ENCODE results near the gene UBXN7.
"Not testable (repeated sequence)": the region's sequence is repeated elsewhere in the genome, so short reads cannot be mapped to it uniquely, and the experiment has no call there.

The UBXN7 gene

GRCh38 chr3:196414469-196414868, 17.8 kb downstream of the UBXN7 start:
- no peak for DNase-seq

- no peak for DNase-seq
These were observed 19.5 kb downstream of the UBXN7 start for GRCh38 chr3:196412704-196413103.

- no peak for DNase-seq
These were observed 22.8 kb downstream of the UBXN7 start for GRCh38 chr3:196409409-196409808.

GRCh38 chr3:196408565-196409300, 23.5 kb downstream of the UBXN7 start:
- DNase-seq: no peak

GRCh38 chr3:196406811-196407470, 25.3 kb downstream of the UBXN7 start:
- DNase-seq: no peak

GRCh38 chr3:196400331-196400730, 31.9 kb downstream of the UBXN7 start:
- no peak for DNase-seq

- no peak for DNase-seq
These were observed 32.7 kb downstream of the UBXN7 start for GRCh38 chr3:196399485-196399945.

- DNase-seq: no peak
These were observed 33.4 kb downstream of the UBXN7 start for GRCh38 chr3:196398782-196399181.

GRCh38 chr3:196397941-196398340, 34.3 kb downstream of the UBXN7 start:
- no peak for DNase-seq

- no peak for DNase-seq
These were observed 42.1 kb downstream of the UBXN7 start for GRCh38 chr3:196390116-196390515.

GRCh38 chr3:196388956-196389355, 43.3 kb downstream of the UBXN7 start:
- no peak for DNase-seq

GRCh38 chr3:196387941-196388340, 44.3 kb downstream of the UBXN7 start:
- DNase-seq: not testable (repeated sequence)

- not testable (repeated sequence) for DNase-seq
These were observed 45.4 kb downstream of the UBXN7 start for GRCh38 chr3:196386797-196387196.

- DNase-seq: not testable (repeated sequence)
These were observed 46.2 kb downstream of the UBXN7 start for GRCh38 chr3:196386034-196386433.

GRCh38 chr3:196385446-196385845, 46.8 kb downstream of the UBXN7 start:
- DNase-seq: not testable (repeated sequence)

GRCh38 chr3:196378146-196378841, 53.9 kb downstream of the UBXN7 start:
- DNase-seq: no peak

- no peak for DNase-seq
These were observed 54.9 kb downstream of the UBXN7 start for GRCh38 chr3:196377321-196377720.

- no peak for DNase-seq
These were observed 66.5 kb downstream of the UBXN7 start for GRCh38 chr3:196365736-196366135.

GRCh38 chr3:196360586-196360985, 71.6 kb downstream of the UBXN7 start:
- DNase-seq: no peak

- not testable (repeated sequence) for DNase-seq
These were observed 73.7 kb downstream of the UBXN7 start for GRCh38 chr3:196358540-196358939.

- no peak for DNase-seq
These were observed 74.3 kb downstream of the UBXN7 start for GRCh38 chr3:196357905-196358304.

- DNase-seq: no peak
These were observed 75.7 kb downstream of the UBXN7 start for GRCh38 chr3:196356556-196356955.

- DNase-seq: no peak
These were observed 76.6 kb downstream of the UBXN7 start for GRCh38 chr3:196355668-196356067.

GRCh38 chr3:196354132-196354531, 78.1 kb downstream of the UBXN7 start:
- DNase-seq: no peak
